ENCODE results near the gene BMI1. TPM values are rescaled to one million over a fixed set of nuclear protein-coding genes. Genes with fewer than 3 reads are reported as not detected.

BMI1 gene
- total RNA-seq, 1 donor from 2014 or later: 35.1 TPM

DNA sequence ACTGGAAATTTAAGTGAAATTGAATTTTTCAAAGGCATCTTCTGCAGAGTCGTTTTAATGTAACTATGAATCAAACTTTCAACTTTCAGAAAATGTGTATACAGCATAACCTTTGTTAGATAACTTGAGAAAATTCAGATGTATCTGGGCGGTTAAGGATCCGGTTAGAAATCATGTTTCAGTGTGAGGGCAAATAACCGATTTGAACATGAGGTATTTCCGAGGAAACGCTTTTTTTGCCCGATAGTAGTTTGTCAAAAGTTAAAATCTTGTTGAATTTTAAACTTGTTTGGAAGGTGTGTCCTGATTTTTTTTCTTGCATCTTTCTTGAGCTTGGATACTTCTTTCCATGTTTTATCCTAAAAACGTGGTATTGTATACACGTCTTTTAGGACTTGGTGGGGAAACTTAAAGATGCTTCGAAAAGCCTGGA lies 1.3 kb upstream of the BMI1 start:
- no peak for DNase-seq (ENCODE audit: low read depth, low spot score)

GRCh38 chr10:22319980-22320558 lies 830 bp upstream of the BMI1 start:
- DNase-seq (ENCODE audit: low read depth, low spot score): no peak

DNA sequence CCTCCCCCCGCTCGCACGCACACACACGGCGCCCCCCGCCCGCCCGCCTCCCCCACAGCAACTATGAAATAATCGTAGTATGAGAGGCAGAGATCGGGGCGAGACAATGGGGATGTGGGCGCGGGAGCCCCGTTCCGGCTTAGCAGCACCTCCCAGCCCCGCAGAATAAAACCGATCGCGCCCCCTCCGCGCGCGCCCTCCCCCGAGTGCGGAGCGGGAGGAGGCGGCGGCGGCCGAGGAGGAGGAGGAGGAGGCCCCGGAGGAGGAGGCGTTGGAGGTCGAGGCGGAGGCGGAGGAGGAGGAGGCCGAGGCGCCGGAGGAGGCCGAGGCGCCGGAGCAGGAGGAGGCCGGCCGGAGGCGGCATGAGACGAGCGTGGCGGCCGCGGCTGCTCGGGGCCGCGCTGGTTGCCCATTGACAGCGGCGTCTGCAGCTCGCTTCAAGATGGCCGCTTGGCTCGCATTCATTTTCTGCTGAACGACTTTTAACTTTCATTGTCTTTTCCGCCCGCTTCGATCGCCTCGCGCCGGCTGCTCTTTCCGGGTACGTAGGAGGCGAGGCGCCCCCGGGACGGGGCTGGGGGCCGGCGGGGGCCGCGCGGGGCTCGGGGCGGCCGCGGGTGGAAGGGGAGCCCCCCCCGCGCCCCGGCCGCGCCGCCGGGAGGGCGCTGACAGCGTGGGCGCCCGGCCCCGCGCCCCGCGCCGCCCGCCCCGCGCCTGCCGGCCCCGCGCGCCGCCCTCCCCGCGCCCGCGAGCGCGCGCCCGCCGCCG lies 441 bp downstream of the BMI1 start:
- DNase-seq (ENCODE audit: low read depth, low spot score): no peak

DNA sequence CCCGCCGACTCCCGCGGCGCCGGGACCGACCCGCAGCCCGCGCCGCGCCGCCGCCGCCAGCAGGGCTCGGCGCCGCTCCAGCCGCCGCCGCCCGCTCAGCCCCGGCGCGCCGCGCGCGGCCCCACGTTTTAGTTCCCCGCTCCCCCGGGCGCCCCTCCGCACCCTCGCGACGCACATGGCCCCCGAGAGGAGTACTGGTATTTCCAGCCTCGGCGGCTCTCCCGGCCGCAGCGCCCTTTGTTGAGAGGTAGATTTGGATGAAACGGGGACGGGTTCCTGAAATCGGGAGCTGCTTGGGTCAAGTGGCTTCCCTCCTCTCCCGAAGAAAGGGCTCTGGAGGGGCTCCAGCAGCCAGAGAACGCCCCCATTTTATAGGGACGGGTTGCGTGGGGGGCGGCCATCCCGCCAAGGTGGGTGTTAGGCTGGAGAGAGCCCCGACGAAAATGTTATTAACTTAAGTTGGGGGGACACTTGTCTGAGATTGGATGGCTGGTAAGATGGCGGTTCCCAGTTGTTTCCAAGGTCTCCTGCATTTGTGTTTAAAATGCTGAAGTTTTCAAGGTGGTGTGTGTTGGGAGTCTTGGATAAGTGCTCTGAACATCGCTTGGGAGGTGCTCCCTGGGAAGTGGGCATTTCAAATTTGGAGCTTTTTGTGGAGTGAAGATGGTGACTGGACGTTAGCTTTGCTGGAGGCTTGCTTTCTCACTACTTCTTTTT lies 1.2 kb downstream of the BMI1 start:
- no peak for DNase-seq (ENCODE audit: low read depth, low spot score)

DNA sequence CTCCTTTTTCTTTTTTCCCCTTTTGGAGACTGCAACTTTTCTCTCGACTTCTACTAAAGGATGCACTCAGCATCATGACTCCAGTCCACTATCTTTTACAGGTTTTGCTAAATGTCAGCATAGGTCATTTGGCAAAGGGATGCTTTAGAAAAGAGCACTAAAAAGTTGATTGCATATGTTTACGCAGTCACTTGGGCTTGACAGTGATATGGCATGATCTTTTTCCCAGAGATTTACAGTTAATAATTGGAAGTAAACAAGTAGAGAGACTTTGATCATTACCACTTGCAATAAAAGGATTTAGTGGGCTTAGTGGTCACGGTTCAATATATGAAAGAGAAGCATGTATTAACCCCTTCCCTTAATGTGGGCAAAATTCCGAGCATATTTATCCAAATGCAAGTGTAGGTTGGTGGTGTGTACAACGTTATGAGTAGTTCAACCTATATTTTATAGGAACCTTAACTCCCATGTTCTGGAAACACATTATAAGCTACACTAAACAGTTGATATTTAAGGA lies 1.8 kb downstream of the BMI1 start:
- no peak for DNase-seq (ENCODE audit: low read depth, low spot score)

DNA sequence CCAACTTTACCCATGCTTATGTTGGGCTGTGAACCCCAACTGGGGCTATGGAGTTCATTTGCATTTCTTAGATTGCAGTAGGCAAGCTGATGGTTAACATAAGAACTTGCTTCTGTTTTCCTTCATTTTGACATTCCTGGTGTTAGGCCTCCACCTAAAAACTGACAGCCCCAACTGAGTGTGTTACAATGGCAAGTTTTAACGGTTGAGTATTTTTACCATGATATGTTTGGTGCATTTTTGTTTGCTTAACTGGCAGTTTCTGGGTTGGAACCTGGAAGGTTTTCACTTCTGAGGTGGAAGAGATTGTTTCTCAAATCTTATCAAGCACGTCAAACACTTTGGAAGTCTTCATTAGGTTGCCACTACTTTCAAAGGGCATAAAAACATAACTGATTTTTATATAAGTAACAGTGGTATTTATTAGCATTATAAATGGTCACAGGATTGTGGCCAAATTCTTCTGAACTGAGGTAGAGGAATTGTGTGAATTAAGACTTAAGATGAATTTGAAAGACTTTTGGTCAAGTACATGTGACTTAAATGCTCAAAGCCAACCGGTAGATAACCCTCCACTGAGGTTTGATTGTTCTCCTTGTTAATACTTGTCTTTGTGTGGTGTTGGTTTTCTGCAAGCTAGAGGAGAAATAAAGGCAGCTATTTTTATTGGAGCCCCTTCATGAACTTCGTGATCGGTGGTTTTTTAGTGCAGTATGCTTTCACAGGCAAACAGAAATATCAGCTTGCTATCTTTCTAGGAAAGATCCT lies 2.8 kb downstream of the BMI1 start:
- DNase-seq (ENCODE audit: low read depth, low spot score): no peak

- DNase-seq (ENCODE audit: low read depth, low spot score): no peak
Observed at GRCh38 chr10:22324413-22324812, 3.5 kb downstream of the BMI1 start.

DNA sequence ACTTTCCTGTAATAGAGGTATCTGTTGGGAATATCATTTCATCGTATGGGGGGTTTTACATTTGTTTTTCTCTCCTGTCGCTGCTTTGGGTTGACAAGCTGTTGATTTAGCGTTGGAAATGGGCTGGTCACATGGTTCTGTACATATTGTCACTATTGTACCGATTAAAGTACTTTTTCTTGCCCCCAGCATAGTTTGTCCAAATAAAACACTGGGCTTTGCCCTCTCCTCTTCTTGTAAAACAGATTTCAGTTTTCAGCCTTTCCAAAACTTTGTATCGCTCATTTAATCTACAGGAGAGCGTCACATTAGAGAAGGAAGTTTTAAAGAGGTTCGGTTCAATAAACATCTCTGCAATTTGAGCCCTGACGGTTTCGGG lies 4.0 kb downstream of the BMI1 start:
- no peak for DNase-seq (ENCODE audit: low read depth, low spot score)

- no peak for DNase-seq (ENCODE audit: low read depth, low spot score)
Observed at GRCh38 chr10:22325272-22326144, 4.6 kb downstream of the BMI1 start.

- DNase-seq (ENCODE audit: low read depth, low spot score): no peak
Observed at GRCh38 chr10:22326145-22326702, 5.3 kb downstream of the BMI1 start.

GRCh38 chr10:22329150-22329549 lies 8.3 kb downstream of the BMI1 start:
- DNase-seq (ENCODE audit: low read depth, low spot score): no peak

- DNase-seq (ENCODE audit: low read depth, low spot score): no peak
Observed at GRCh38 chr10:22332116-22332692, 11.3 kb downstream of the BMI1 start.

DNA sequence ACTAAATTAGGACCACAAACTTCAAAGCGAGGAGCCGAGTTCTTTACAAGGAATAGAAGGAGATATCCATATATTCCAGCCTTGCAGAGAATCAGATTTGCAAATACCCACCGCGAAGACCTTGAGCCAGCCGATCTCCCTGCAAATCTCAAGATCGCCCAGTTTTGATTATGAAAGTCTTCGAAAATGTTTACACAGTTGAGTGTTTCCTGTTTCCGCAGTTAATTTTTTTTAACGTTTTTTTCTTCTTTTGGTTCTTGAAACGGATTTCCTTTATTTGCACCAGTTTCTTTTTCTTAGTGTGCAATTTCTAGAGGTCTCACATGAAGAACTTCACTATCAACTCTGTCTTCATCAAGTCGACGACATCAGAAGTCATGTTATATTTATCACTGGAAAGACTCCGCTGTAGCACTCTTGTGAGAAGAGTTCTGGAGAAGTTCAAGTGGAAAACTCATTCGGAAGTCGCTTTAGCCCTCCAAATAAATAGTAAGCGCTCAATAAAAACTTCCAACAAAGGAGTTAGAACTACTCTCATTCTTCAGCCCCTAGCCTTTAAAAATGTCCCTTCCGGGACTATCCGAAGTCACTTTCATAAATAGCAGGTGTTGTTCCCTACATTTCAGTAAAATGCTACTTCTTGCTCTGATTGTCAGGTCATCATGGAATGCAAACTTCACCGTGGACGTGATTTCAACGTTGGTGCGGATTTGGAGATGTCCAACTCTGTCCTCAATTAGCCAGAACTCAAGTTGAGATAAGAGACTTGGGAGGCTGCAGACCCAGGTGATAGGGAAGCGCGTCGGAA lies 12.5 kb downstream of the BMI1 start:
- no peak for DNase-seq (ENCODE audit: low read depth, low spot score)

GRCh38 chr10:22333975-22334282 lies 13.0 kb downstream of the BMI1 start:
- DNase-seq (ENCODE audit: low read depth, low spot score): no peak

DNA sequence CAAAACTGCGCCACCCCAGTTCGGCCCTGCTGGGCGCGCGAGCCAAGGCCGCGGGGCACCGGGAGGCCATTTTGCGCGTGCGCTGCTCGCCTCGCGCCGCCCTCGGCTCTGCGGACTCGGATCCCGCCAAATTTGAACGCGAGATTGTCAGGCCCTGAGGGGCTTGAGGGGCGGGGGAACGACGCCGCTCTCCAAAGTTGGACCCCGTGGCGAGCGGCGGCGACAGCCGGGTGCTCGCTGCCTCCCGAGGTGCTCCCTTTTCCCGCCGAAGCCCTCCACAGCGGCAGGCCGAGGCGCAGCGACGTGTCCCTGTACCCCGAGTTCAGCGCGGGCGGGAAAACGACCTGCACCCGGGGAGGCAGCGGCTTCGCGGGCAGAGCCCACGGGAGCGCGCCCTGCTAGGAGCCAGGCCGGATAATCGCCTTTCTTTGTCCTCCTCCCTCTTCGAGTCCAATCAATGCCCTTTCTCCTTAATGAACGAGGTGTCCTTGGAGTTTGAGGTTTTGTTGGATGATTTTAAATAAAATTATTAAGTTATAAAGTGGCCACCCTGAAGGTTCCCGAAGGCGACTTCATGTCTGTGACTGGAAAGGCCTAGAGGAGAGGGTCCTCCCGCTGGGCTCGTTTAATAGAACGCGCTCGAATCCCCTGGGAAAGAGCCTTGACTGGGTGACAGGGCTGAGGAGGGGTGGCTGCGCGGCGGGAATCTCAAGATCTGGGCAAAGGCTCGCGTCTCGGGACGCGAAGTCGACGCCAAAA lies 13.7 kb downstream of the BMI1 start:
- DNase-seq (ENCODE audit: low read depth, low spot score): no peak

GRCh38 chr10:22335173-22335933 lies 14.5 kb downstream of the BMI1 start:
- no peak for DNase-seq (ENCODE audit: low read depth, low spot score)

DNA sequence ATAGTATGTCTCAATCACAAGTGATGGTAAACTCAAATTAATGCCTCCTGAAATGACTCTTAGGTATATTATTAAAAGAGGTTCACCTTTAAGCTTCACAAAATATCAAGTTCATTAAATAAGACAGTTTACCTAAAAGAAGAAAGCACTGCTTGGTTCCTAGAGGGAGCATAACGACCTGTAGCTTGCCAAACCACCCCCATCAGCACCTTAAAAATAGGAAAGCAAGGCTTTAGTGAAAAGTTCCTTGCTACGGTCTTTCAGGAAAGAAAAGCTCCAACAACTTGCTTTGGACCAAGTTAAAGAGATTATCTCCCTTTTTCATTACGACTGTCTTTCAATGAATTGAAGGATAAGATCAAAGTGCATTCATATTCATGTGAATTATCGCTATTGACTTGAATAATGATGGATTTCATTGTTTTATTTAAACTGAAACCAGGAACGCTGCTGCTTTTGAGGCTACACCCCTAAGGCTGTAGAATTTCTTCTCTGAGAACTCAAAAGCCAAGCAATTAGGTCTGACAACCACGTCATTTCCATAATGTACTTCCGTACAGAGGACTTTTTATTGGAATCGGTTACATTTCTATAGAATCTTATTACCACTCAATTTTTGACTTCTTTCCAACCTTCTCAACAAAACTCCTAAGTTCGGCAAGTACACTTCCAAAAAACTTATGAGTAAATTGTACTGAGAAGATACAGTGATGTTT lies 17.4 kb downstream of the BMI1 start:
- DNase-seq (ENCODE audit: low read depth, low spot score): no peak
